Stomach (tissue), 9 donors: Measurements from ENCODE around the gene KCNT1. TPM values are rescaled to one million over a fixed set of nuclear protein-coding genes. Genes with fewer than 3 reads are reported as not detected.
A peak's percentile ranks its signal among the peaks of the same experiment; 100 is the strongest.

Experiments used
- DNase-seq, 2 donors: peaks; one replicate each; pipeline versions ENCODE4 v3.0.0 to v3.0.0-alpha.2; 2013 to 2019
- H3K27ac ChIP-seq, 5 donors: fragments of 200-600 bp in 4 of 5; sonication (generic) in 4 of 5; one replicate each; pipeline ENCODE4 v1.5.1; 2013 to 2019; ENCODE audit warnings: mild to moderate bottlenecking in 1 of 5, moderate library complexity in 1 of 5
- H3K27me3 ChIP-seq, 3 donors: fragments of 200-600 bp; sonication (generic); one replicate each; pipeline ENCODE4 v1.5.1; 2017 to 2019; ENCODE audit warnings: mixed run types in 1 of 3
- H3K36me3 ChIP-seq, 4 donors: fragments of 200-600 bp; sonication (generic); 1 replicate in 3 of 4; 2 replicates in 1 of 4; pipeline ENCODE4 v1.5.1; 2016 to 2019
- H3K4me1 ChIP-seq, 4 donors: fragments of 200-600 bp; sonication (generic); one replicate each; pipeline ENCODE4 v1.5.1; 2016 to 2019
- H3K4me3 ChIP-seq, 4 donors: fragments of 200-600 bp; sonication (generic) in 3 of 4; one replicate each; pipeline ENCODE4 v1.5.1; 2016 to 2019; ENCODE audit warnings: mild to moderate bottlenecking in 1 of 4
- H3K9me3 ChIP-seq, 4 donors: fragments of 200-600 bp; sonication (generic); one replicate each; pipeline ENCODE4 v1.5.1; 2016 to 2019
- EP300 ChIP-seq: sonication (generic); formaldehyde crosslinking; IDR thresholded peaks from one replicate; pipeline ENCODE4 v1.6.1; 2017; ENCODE audit warnings: antibody characterized with exemption
- POLR2A ChIP-seq, 4 donors: fragments of 450-650 bp; IDR thresholded peaks; one replicate each; pipeline ENCODE4 v1.6.1; 2016; ENCODE audit warnings: antibody characterized with exemption in 4 of 4, control low read depth in 2 of 4, mild to moderate bottlenecking in 1 of 4, moderate library complexity in 1 of 4
- POLR2AphosphoS5 ChIP-seq, 3 donors: sonication (generic); formaldehyde crosslinking; IDR thresholded peaks; one replicate each; pipeline ENCODE4 v1.6.1; 2016; ENCODE audit warnings: antibody characterized with exemption in 3 of 3
- WGBS, 5 donors: extraction: QIAGEN DNeasy Blood & Tissue Kit in 3 of 5; methylation state at CpG; one replicate each; pipeline versions ENCODE4 v1.1.5 to v1.1.7; 2013 to 2018; 5-methylcytosine and 5-hydroxymethylcytosine counted together
- intact Hi-C: fragments of 100-400 bp; cut with DNase I; formaldehyde crosslinking; loops from one replicate; pipeline ENCODE4 v1.15.1; 2023; ENCODE audit warnings: low total_unique reads
- polyA plus RNA-seq, 3 donors: library from polyadenylated mRNA; stranded (reverse); fragments of 200-250 nt; gene quantifications; one replicate each; pipeline ENCODE4 v1.2.3, GENCODE V29; 2013
- total RNA-seq, 5 donors: library from RNA; depleted of rRNA; stranded (reverse); fragments of >200 nt; gene quantifications; one replicate each; pipeline versions ENCODE4 v1.1.0 to v1.2.3, GENCODE V29; 2014 to 2016
- TF ChIP-seq, protein P1 (sequence below), 7 experiments: fragments of 450-650 bp in 4 of 7; fragments of 200-600 bp in 3 of 7; sonication (generic) in 3 of 7; IDR thresholded peaks; one replicate each; pipeline ENCODE4 v1.5.1; 2016 to 2019; ENCODE audit warnings: antibody characterized with exemption in 7 of 7, control low read depth in 2 of 7, mild to moderate bottlenecking in 1 of 7
- donor health status: healthy with polysubstance abuse.
- donor health status: Bipolar disorder and iron deficiency.
- donor health status: healthy.

Gene KCNT1
- total and polyA plus RNA-seq, 8 donors = 0.10 to 12.9 (median 0.37) TPM; not detected in 4

DNA sequence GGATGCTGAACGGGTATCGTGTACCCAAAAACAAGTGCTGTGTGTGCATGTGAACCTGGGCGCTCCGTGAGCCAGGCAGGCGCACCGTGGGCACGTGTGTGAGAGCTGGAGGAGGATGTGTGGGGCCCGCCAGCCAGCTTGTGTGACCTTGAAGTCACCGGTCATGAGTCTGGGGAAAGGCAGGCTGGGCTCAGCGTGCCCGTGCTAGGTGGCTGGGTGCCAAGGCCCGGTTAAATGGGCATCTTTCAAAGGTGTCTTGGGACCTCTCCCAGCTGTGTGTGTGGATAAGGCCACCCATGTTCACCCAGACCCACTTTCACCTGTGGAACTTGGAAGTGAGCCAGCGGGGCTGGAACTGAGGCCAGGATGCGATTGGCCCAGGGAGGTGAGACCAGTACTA, 3.4 kb downstream of the KCNT1 start:
- H3K27me3 ChIP-seq = peaks cover 0 to 94% (median 64%) of the 10 kb centered on the region in 3 donors
- no peak for TF ChIP-seq POLR2A (IDR thresholded peaks at IDR 0.05)
- TF ChIP-seq POLR2AphosphoS5 (IDR thresholded peaks at IDR 0.05) = no peak
- 53 to 69% (median 59%) methylated on average over 12 to 14 of the region's 14 CpGs for WGBS, 5 donors
- peaks cover 10 to 20% (median 14%) of the 10 kb centered on the region in 4 donors for H3K4me1 ChIP-seq
- intact Hi-C loops = no loop called here
- DNase-seq = peak in 1 of 2 donors; percentile 59
- no peaks in the 10 kb centered on the region for H3K36me3 ChIP-seq
- no peaks in the 10 kb centered on the region for H3K9me3 ChIP-seq
- H3K27ac ChIP-seq = no peak overlapping the region
- no peak overlapping the region for H3K4me3 ChIP-seq

DNA sequence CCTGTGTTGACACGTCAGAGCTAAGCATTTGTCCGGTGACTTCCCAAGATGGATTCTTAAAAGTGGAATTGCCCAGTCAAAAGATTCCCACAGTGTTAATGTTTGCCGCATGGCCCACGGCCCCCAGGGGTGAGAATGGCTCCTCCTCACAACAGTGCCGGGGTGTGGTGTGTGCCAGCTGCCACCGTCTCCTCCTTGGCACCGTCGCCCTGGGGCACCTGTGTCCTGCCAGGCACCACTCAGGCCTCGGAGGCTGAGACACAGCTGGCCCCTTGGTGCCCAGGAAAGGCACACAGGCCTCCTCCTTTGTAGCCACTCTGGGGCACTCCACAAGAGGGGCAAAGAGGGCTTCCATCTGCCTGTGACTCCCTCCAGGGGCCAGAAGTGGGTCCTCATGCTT, 4.3 kb downstream of the KCNT1 start:
- peaks cover 0 to 94% (median 61%) of the 10 kb centered on the region in 3 donors for H3K27me3 ChIP-seq

DNA sequence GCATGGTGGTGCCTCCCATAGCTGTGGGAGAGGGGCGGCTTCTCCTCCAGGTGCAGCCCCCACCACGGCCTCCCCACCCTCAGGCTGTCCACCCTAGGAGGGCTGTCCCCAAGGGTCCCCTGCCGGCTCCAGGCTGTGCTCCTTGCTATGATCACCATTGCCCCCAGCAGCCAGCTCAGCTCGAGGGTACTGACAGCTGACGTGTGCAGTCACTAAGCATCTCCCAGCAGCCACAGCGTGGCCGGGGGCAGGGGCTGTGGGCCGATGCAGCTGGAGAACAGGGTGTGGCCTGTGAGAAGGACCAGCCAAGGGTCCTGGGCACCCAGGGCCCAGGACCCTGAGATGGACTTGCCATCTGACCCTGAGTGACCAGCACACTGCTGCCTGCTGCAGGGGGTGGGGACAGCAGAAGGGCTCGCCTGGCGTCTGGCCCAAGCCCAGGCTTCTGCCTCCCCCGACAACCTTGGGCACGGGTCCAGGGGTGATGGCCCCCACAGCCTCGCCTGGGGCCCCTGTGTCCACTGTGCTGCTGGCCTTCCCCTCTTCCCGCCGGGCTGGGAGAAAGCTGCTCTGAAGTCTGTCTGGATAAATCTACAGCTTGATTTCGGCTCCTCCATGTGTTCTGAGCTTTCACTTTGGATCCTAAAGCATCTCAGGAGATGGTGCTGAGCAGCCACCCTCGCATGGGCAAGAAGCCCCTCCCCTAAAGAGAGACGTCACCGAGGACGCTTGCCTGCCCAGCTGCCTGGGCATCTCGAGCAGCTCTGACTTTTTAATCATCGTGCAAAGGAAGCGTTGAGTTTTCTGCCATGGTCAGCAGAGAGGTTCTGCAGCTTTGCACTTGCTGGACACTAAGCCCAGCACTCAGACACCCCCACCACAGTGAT, 5.5 kb downstream of the KCNT1 start:
- no peak for DNase-seq
- Histone ChIP-seq H3K9me3 (no peaks in the 10 kb centered on the region), H3K36me3 (no peaks in the 10 kb centered on the region), H3K4me3 (no peak overlapping the region), H3K27ac (no peak overlapping the region), H3K27me3 (peaks cover 0 to 94% (median 49%) of the 10 kb centered on the region in 3 donors), H3K4me1 (peaks cover 0 to 7% (median 2%) of the 10 kb centered on the region in 4 donors)
- WGBS, 5 donors = 29 to 43% (median 38%) methylated on average over 16 to 23 of the region's 23 CpGs
- no peak for TF ChIP-seq POLR2A (IDR thresholded peaks at IDR 0.05)
- TF ChIP-seq, protein P1, sequence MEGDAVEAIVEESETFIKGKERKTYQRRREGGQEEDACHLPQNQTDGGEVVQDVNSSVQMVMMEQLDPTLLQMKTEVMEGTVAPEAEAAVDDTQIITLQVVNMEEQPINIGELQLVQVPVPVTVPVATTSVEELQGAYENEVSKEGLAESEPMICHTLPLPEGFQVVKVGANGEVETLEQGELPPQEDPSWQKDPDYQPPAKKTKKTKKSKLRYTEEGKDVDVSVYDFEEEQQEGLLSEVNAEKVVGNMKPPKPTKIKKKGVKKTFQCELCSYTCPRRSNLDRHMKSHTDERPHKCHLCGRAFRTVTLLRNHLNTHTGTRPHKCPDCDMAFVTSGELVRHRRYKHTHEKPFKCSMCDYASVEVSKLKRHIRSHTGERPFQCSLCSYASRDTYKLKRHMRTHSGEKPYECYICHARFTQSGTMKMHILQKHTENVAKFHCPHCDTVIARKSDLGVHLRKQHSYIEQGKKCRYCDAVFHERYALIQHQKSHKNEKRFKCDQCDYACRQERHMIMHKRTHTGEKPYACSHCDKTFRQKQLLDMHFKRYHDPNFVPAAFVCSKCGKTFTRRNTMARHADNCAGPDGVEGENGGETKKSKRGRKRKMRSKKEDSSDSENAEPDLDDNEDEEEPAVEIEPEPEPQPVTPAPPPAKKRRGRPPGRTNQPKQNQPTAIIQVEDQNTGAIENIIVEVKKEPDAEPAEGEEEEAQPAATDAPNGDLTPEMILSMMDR (IDR thresholded peaks at IDR 0.05) = no peak
- no peak for TF ChIP-seq POLR2AphosphoS5 (IDR thresholded peaks at IDR 0.05)
- no peak for TF ChIP-seq EP300
- intact Hi-C loops = no loop called here

More for the DNA sequence above, 4.3 kb downstream of the KCNT1 start:
- Histone ChIP-seq H3K36me3 (no peaks in the 10 kb centered on the region), H3K4me3 (no peak overlapping the region), H3K4me1 (peaks cover 10 to 19% (median 14%) of the 10 kb centered on the region in 4 donors), H3K9me3 (no peaks in the 10 kb centered on the region), H3K27ac (no peak overlapping the region)
- TF ChIP-seq, protein P1 (IDR thresholded peaks at IDR 0.05) = no peak
- TF ChIP-seq EP300 = no peak
- TF ChIP-seq POLR2AphosphoS5 (IDR thresholded peaks at IDR 0.05) = no peak
- TF ChIP-seq POLR2A (IDR thresholded peaks at IDR 0.05) = no peak
- intact Hi-C loops = no loop called here
- DNase-seq = no peak
- 73 to 87% (median 77%) methylated on average over 5 to 9 of the region's 9 CpGs for WGBS, 5 donors

DNA sequence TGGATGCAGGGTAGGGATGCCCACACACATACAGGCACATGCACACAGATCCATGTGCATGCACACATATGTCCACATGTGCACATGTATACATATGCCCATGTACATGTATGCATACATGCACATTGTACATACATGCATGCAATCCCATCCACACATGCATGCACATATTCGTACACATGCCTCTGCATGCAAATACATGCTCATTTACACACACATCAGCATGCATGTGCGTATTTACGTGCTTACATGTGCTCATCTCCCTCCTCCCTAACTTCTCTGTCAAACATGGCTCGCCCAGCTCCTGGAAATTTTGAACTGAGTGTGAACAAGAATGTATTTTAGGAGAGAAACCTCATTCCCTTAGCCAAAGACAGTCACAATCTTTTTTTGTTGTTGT, 6.2 kb downstream of the KCNT1 start:
- 74 to 87% (median 85%) methylated on average over 4 of the region's 4 CpGs for WGBS, 5 donors
- intact Hi-C loops = no loop called here

More for the DNA sequence above, 6.2 kb downstream of the KCNT1 start:
- Histone ChIP-seq H3K36me3 (no peaks in the 10 kb centered on the region), H3K4me1 (peaks cover 0 to 4% (median 0%) of the 10 kb centered on the region in 4 donors), H3K27ac (no peak overlapping the region), H3K27me3 (peaks cover 0 to 94% (median 46%) of the 10 kb centered on the region in 3 donors), H3K4me3 (no peak overlapping the region), H3K9me3 (no peaks in the 10 kb centered on the region)
- TF ChIP-seq, protein P1 (IDR thresholded peaks at IDR 0.05) = no peak
- TF ChIP-seq POLR2A (IDR thresholded peaks at IDR 0.05) (no peak), EP300 (no peak), POLR2AphosphoS5 (IDR thresholded peaks at IDR 0.05) (no peak)
- no peak for DNase-seq
